Loucy (cell line): Measurements from ENCODE around the gene NDUFAF8.
A peak's percentile ranks its signal among the peaks of the same experiment; 100 is the strongest.

Experiments
- H2AFZ ChIP-seq: fragments of 200-600 bp; sonication (generic); 2 replicates; pipeline ENCODE4 v1.6.0; 2016; ENCODE audit warnings: antibody characterized with exemption, mild to moderate bottlenecking, low read length, moderate library complexity
- H3F3A ChIP-seq: fragments of 200-600 bp; 2 replicates; pipeline ENCODE4 v1.6.0; 2016; ENCODE audit warnings: antibody characterized with exemption, low read depth, mild to moderate bottlenecking
- H3K27me3 ChIP-seq: fragments of 200-600 bp; sonication (generic); 2 replicates; pipeline ENCODE4 v1.6.1; 2014; ENCODE audit warnings: low read length, mild to moderate bottlenecking; ENCODE audit not compliant: insufficient read depth, poor library complexity, severe bottlenecking
- H3K36me3 ChIP-seq: fragments of 200-600 bp; sonication (generic); 2 replicates; pipeline ENCODE4 v1.6.1; 2016; ENCODE audit warnings: low read length; ENCODE audit not compliant: insufficient read depth
- H3K4me1 ChIP-seq: fragments of 200-600 bp; sonication (generic); 2 replicates; pipeline ENCODE4 v1.5.1; 2014; ENCODE audit warnings: low read length, mild to moderate bottlenecking; ENCODE audit not compliant: insufficient read depth, poor library complexity, severe bottlenecking
- H3K4me2 ChIP-seq: fragments of 200-600 bp; sonication (generic); 2 replicates; pipeline ENCODE4 v1.6.0; 2014; ENCODE audit warnings: antibody characterized with exemption, low read length, low read depth, mild to moderate bottlenecking; ENCODE audit not compliant: poor library complexity, severe bottlenecking
- H3K4me3 ChIP-seq: fragments of 200-600 bp; sonication (generic); 2 replicates; pipeline ENCODE4 v1.5.1; 2014; ENCODE audit warnings: low read length, mild to moderate bottlenecking, mixed read lengths; ENCODE audit not compliant: poor library complexity, severe bottlenecking
- H3K79me2 ChIP-seq: fragments of 200-600 bp; sonication (generic); 2 replicates; pipeline ENCODE4 v1.6.1; 2014; ENCODE audit warnings: low read length; ENCODE audit not compliant: insufficient read depth
- H3K9ac ChIP-seq: fragments of 200-600 bp; sonication (generic); 2 replicates; pipeline ENCODE4 v1.6.0; 2014; ENCODE audit warnings: mild to moderate bottlenecking, low read depth, low read length, moderate library complexity; ENCODE audit not compliant: poor library complexity, severe bottlenecking
- H3K9me2 ChIP-seq: fragments of 200-600 bp; sonication (generic); replicated peaks from 2 replicates; pipeline ENCODE4 v1.6.1; 2016; ENCODE audit warnings: low read depth, low read length, mixed read lengths
- H3K9me3 ChIP-seq: fragments of 200-600 bp; sonication (generic); 2 replicates; pipeline ENCODE4 v1.6.1; 2014; ENCODE audit warnings: mild to moderate bottlenecking, antibody characterized with exemption, low read length, low read depth; ENCODE audit not compliant: insufficient read depth
- H4K20me1 ChIP-seq: fragments of 200-600 bp; sonication (generic); 2 replicates; pipeline ENCODE4 v1.6.0; 2014; ENCODE audit warnings: antibody characterized with exemption, low read length, mild to moderate bottlenecking; ENCODE audit not compliant: insufficient read depth, poor library complexity, severe bottlenecking
- EZH2phosphoT487 ChIP-seq: fragments of 200-600 bp; IDR thresholded peaks from 2 replicates; pipeline ENCODE4 v1.6.1; 2018; ENCODE audit warnings: antibody characterized with exemption, mild to moderate bottlenecking, moderate library complexity, borderline replicate concordance
- TF ChIP-seq, protein P1 (sequence below): fragments of 200-600 bp; sonication (generic); conservative IDR thresholded peaks from 2 replicates; pipeline ENCODE4 v1.5.1; 2014; ENCODE audit warnings: mild to moderate bottlenecking, antibody characterized with exemption, low read length

NDUFAF8 gene

DNA sequence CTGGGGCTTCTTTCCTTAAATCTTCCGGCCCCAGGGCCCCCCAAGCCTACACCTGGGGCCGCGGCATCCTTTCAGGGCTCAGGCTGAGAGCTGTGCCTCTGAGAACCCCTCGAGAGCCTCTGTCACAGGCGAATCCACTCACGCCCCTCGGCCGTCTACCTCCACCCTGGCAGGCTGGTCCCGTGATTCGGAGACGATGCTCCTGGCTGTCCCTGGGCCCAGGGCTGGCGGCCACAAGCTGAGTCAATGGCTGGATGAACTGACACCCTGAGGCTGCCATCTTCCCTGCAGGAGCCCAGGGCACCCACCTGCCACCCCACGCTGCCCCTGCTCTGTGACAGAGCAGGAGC is 4.6 kb upstream of the NDUFAF8 start:
- Histone ChIP-seq H3K9me2 (no peaks in the 10 kb centered on the region), H3F3A (no peaks in the 10 kb centered on the region), H3K9me3 (no peaks in the 10 kb centered on the region), H3K4me1 (peaks cover 18% of the 10 kb centered on the region), H2AFZ (no peak overlapping the region), H3K79me2 (peaks cover 35% of the 10 kb centered on the region), H3K27me3 (no peaks in the 10 kb centered on the region), H3K36me3 (peaks cover 17% of the 10 kb centered on the region; the same call in 1 of the 2 replicates), H3K4me3 (no peak overlapping the region), H4K20me1 (peaks cover 6% of the 10 kb centered on the region), H3K4me2 (no peak overlapping the region), H3K9ac (no peak overlapping the region)
- TF ChIP-seq, protein P1, sequence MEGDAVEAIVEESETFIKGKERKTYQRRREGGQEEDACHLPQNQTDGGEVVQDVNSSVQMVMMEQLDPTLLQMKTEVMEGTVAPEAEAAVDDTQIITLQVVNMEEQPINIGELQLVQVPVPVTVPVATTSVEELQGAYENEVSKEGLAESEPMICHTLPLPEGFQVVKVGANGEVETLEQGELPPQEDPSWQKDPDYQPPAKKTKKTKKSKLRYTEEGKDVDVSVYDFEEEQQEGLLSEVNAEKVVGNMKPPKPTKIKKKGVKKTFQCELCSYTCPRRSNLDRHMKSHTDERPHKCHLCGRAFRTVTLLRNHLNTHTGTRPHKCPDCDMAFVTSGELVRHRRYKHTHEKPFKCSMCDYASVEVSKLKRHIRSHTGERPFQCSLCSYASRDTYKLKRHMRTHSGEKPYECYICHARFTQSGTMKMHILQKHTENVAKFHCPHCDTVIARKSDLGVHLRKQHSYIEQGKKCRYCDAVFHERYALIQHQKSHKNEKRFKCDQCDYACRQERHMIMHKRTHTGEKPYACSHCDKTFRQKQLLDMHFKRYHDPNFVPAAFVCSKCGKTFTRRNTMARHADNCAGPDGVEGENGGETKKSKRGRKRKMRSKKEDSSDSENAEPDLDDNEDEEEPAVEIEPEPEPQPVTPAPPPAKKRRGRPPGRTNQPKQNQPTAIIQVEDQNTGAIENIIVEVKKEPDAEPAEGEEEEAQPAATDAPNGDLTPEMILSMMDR: no peak
- TF ChIP-seq EZH2phosphoT487: no peak

DNA sequence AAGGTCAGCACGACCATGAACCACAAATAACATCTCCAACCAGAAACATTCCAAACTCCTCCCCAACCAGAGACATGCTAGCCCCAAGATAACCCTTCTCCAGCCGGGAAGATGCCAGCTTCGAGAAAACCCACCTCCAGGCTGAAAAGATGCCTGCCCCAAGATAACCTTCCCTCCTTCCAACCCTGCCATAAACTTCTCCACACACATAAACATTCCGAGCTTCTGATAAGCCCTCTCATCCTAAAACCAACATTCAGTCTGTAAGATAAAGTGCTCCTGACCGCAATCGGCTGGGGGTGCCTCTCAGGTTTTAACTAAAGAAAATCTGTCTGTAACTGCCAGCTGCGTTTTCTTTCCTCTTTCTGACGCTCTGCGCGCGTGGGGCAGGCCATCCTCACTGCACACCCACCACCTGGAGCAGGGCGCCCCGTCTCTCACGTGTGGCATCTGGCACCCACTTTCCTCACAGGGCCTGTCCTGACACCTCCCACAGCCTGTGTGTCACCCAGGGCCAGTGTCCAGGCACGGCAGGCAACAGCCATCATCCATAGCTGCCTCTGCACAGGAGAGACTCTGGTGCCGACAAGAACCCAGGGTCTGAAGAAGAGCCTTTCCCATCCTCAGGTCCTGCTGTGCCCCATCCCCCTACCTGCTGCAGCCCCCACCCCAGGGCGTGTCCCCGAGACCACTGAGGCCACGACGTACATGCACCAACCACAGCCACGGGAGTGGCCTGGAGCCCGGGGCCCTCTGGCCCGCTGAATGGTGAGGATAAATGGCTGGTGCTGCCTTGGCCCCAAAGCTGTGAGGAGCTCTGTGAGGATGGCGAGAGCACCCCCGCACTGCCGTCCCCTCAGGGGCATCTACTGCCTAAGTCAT is 3.9 kb upstream of the NDUFAF8 start:
- no peak for TF ChIP-seq EZH2phosphoT487
- TF ChIP-seq, protein P1: no peak
- Histone ChIP-seq H3K9me2 (no peaks in the 10 kb centered on the region), H3K4me2 (no peak overlapping the region), H3K9ac (no peak overlapping the region), H3K36me3 (peaks cover 12% of the 10 kb centered on the region; the same call in 1 of the 2 replicates), H3K79me2 (peaks cover 42% of the 10 kb centered on the region), H3K9me3 (no peaks in the 10 kb centered on the region), H3F3A (no peaks in the 10 kb centered on the region), H4K20me1 (peaks cover 6% of the 10 kb centered on the region), H2AFZ (no peak overlapping the region), H3K4me3 (no peak overlapping the region), H3K4me1 (peaks cover 22% of the 10 kb centered on the region), H3K27me3 (no peaks in the 10 kb centered on the region)

DNA sequence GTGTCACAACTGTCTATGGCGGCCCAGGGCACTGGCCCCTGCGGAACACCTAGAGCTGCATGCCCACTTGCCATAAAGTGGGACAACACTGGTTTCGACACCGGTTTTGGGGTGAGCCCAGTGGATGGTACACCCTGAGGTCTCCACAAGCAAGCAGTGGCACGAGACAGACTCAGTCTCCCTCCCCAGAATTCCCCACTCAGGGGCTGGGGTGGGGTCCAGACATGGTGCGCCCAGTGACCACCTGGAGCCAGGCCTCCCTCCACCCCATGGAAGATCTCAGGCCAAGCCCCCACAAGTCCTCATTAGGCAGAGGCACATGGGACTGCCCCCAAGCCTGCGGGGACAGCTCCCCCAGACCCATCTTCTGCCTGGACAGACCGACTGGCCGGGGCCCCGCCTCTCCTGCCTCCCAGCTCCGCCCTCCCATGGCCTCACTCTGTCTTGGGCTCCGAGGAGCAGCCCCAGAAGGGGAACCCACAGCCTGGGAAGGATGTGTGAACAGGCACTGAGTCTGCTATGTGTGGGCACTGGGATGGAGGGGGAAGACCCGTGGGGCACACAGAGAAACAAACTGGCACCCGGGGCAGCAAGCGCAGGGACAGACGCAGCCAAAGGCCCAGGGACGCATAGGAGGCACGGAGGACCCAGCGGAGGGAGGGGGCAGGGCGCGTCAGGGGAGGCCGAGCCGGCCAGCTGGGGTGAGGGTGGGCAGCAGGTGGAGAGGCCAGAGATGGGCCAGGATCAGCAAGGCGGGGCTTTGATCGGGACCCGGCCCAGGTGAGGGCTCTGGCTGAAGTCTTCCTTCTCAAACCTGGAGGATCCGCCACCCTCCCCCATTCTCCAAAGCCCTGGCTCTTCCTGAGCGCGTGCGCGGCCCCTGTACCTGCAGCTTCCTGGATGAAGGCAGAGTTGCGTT is 3.0 kb upstream of the NDUFAF8 start:
- H3K27me3 ChIP-seq: no peaks in the 10 kb centered on the region
- peaks cover 51% of the 10 kb centered on the region for H3K79me2 ChIP-seq
- peaks cover 11% of the 10 kb centered on the region for H4K20me1 ChIP-seq
- TF ChIP-seq, protein P1: no peak
- TF ChIP-seq EZH2phosphoT487: no peak
- peak overlapping the region; percentile 9 for H3K4me3 ChIP-seq
- H3K9ac ChIP-seq: no peak overlapping the region
- H3K4me1 ChIP-seq: peaks cover 31% of the 10 kb centered on the region
- no peaks in the 10 kb centered on the region for H3F3A ChIP-seq
- no peaks in the 10 kb centered on the region for H3K9me2 ChIP-seq
- no peaks in the 10 kb centered on the region for H3K9me3 ChIP-seq
- H2AFZ ChIP-seq: no peak overlapping the region
- H3K36me3 ChIP-seq: peaks cover 8% of the 10 kb centered on the region; the same call in 1 of the 2 replicates
- H3K4me2 ChIP-seq: peak overlapping the region; percentile 92
